NCI-H2171 (cell line): ENCODE results near the gene VAMP5.
"Not testable (repeated sequence)": the region's sequence is repeated elsewhere in the genome, so short reads cannot be mapped to it uniquely, and the experiment has no call there.

Experiments
- DNase-seq: peaks from one replicate; lab custom pipeline; 2025; lab: John Stamatoyannopoulos, UW

VAMP5 gene

DNA sequence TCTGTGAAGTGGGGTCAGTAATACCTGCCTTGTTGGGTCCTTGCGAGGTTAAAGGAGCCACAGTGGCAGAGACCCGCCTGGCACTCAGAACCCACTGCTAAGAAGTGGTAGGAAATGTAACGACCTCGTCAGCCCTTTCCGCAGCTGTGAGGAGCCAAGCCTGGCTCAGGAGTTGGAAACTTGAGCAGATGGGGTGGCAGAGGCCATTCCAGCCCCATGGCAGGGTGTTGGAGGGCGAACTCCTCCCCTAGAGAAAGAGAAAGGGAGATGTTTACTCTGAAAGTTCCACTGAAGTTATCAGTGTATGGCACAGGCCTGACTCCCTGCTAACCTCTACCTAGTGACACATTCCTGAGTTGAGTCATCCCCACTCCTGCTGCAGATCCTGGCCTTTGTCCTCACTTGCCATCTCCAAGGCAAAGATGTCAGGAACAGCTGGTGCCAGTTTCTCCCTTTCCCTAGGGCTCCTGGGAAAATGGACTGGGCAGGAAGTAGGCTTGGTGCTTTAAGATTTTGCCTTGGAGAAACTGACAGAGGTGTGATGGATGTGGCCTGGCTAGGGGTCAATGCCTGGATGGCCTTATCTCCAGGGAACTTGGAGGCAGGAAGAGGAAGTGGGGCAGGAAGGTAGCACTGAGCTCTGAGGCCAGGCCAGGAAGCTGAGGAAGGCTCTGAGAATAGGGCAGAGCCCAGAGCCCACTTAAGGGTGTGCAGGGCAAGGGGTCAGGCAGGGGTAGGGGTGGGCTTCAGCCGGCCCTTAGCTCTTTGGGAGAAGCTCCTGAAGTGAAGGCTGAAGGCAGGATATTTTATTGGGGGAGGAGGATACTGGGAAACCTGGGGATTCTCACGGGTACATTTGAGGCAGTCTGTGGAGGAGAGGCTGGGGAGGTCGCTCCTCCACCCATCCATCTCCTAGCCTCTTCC, 888 bp downstream of the VAMP5 start:
- DNase-seq, result no peak

GRCh38 chr2:85585781-85586105, 1.5 kb downstream of the VAMP5 start:
- DNase-seq, result no peak

DNA sequence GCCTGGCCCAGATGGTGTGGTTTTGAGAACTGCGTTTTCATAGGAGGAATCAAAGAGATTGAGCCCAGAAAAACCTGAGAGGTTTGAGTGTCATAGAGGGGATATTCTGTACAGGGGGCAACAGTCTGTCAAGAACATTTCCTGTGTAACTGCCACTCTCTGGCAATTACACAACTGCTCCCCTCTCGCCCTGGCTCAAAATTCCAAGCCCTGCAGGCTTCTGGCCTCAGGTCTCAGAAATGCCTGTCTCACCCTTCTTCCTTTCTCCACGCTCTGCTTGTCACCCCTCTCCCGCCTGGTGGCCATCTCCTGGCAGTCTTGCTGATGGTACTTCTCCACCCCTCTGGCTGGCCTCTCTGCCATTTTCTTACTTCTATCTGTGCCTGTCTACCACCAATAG, 4.0 kb downstream of the VAMP5 start:
- DNase-seq, result no peak

DNA sequence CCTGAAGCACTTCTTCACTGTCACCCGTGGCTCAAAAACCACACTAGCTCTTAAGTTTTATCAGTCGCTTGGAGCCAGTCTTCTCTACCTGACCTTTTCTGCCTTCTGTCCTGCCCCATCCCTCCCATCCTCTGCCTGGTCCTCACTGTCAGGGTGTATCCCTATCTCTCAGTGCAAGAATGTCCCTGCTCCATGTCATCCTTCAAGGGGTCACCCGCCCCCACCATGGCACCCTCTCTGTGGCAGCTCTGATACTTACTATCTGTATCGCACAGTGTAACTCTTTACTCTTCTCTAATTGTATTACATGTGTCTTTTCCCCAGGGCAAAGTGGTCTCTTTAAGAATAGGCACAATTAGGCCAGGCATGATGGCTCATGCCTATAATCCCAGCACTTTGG, 4.4 kb downstream of the VAMP5 start:
- no peak for DNase-seq

- DNase-seq, result no peak
Measured at GRCh38 chr2:85589181-85589580, 5.0 kb downstream of the VAMP5 start.

GRCh38 chr2:85589982-85590791, 6.0 kb downstream of the VAMP5 start:
- DNase-seq, result no peak

GRCh38 chr2:85590950-85591349, 6.7 kb downstream of the VAMP5 start:
- DNase-seq, result no peak

GRCh38 chr2:85591563-85591962, 7.3 kb downstream of the VAMP5 start:
- DNase-seq, result no peak

DNA sequence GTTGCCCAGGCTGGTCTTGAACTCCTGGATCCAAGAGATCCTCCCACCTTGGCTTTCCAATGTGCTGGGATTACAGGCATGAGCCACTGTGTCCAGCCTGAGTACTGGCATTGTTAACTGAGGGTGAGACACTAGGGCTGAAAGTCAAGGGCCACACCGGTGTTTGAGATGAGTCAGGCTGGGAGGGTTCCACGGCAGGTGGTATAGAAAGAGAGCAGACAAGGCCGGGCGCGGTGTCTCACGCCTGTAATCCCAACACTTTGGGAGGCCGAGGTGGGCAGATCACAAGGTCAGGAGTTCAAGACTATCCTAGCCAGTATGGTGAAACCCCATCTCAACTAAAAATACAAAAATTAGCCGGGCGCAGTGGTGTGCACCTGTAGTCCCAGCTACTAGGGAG, 8.1 kb downstream of the VAMP5 start:
- DNase-seq, result not testable (repeated sequence)

- DNase-seq, result no peak
Measured at GRCh38 chr2:85593023-85593422, 8.8 kb downstream of the VAMP5 start.

GRCh38 chr2:85594715-85595300, 10.6 kb downstream of the VAMP5 start:
- no peak for DNase-seq

GRCh38 chr2:85595301-85596025, 11.2 kb downstream of the VAMP5 start, which contains the start of gene RNF181:
Gene RNF181 (plus strand): TSS chr2:85595745. CDS start chr2:85595764, 19 bp downstream.
- peak; percentile 93 for DNase-seq

GRCh38 chr2:85596026-85596333, 11.7 kb downstream of the VAMP5 start:
- no peak for DNase-seq

GRCh38 chr2:85596486-85597143, 12.4 kb downstream of the VAMP5 start:
- no peak for DNase-seq

DNA sequence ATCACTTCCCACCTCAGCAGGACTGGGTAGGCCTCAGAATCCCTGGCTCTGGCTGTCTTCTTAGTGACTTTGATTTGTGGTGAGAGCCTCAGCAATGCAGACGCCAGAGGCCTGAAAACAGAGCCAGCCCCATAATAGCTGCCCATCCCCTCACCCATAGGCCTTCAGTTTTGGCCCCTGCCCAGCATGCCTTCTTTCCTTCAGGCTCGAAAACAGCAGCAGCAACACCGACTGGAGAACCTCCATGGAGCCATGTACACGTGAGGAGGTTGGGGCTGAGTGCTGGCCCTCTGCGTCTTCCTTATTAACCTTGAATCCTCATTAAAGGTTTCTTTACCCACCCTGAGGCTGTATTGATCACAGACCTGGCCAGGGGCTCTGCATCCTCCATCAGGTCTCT, 13.0 kb downstream of the VAMP5 start:
- DNase-seq, result no peak

DNA sequence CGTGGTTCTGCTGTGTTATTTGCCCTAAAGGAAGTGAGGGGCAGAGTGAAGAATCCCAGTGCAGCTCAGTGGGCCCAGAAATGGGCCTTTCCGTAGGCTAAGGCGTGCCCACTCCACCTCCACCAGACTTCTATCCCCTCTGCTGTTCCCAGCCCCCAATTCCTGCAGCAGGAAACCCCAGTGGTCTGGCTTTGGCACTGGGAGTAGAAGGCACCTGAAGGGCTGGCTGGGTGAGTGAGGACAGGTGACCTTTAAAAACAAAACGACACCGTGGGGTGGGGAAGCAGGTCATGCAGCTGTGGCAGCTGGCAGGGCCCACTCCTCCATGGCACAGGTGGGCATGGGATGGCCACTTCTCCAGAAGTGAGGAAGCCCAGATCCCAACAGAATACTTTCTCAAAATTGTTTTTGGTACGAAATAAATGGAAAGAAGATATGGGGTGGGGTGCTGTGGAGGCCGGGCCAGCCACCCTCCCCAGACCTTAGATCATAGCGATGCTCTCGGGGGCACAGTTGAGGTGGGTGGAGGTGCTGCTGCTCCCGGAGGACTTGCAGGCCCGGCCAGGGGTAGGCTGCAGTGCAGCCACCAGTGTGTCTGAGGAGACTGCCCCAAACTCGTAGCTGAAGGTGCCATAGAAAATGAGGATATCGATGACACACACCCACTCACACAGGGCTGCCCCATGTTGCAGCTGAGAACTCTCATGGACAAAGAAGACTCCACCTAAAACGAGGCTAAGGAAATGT, 14.5 kb downstream of the VAMP5 start:
- no peak for DNase-seq

DNA sequence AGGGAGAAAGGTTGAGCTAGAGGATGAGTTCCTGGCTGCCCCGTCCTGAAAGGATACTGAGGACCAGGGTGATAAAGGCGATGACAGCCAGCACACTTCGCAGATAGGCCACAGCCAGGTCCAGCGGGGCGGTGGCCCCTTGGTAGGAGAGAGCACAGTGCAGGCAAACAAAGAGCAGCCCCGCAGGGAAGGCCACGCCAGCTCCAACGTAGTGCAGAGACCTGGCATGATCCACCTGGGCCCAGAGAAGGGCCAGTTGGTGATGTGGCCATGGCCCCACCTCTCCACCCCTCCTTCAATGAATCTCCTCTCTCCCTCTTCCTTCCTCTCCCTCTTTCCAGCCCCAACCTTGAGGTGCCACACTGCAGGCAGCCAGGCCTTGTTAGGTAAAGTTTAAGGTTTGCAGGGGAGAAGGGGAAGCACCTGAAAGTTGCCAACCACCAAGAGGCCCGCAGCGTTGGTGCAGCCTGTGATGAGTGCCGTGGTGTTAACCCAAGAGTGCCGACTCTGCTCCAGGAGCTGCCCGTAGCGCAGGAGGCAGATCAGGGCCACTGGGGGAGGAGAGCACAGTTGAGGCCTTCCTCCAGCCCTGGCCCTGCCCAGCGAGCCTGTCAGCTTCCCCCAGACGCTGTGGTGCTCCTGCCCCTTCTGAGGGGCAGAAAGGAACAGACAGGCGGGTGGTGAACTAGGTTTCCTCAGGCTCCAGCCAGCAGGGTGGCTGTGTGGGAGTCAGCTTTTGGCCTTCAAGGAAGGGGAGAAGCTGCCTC, 15.4 kb downstream of the VAMP5 start:
- DNase-seq, result no peak

DNA sequence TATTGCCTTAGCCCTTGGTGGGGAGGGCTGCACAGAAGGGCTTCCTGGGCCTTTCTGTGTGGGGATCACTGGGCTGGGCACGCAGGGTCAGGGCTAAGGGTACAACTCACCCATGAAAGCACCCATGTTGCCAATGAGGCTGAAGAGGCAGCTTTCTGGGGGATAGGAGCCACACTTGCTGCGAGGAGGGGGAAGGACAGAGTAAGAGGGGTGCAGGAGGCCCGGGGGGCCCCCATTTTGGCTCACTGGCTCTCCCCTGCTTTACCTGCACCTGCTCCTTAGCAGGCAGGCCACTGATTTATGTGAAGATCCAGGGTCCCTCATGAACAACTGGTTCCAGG, 16.0 kb downstream of the VAMP5 start:
- DNase-seq, result no peak

DNA sequence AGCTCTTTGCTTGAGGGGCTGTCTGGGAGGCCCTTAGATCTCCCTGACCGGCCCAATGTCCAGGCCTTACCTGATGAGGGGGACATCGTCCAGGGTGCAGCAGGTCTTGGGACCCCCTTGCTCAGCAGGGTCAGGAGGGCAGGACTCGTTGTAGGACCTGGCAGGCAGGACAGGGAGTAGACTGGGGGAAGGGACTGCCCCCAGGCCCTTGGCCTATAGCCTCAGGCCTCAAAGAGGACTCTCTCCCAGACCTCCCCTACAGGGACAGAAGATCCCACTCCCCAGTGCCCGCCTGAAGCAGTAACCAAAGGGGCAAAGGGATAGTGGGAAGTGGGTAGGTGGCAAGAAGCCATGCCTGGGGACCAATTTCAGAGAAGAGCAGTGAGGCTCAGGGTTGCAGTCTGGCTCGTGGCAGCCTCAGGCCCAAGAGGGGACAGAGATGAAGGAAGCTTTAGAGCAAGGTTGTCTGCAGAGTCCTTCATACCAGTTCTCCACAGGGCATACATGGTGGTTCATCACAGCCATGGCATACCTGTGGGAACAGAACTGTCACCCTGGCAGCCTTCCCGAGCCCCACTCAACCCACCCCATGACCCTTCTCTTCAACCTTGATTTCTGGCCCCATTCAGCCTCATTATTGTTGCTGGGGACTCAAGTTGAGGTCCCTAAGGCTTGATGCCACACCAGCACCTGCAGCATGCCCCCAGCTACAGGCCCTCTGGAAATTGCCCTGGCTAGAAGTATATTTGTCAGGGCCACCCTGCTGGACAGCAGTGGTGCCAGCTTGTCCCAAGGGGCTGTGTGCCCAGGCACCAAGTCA, 16.9 kb downstream of the VAMP5 start:
- DNase-seq, result no peak
